Endothelial cell (in vitro differentiated cells): ENCODE measurements around the gene SH2D2A. TPM values are rescaled to one million over a fixed set of nuclear protein-coding genes. Genes with fewer than 3 reads are reported as not detected.

Experiments used
- DNase-seq: peaks from one replicate; pipeline ENCODE4 v3.0.0; 2021; ENCODE audit warnings: low spot score
- H3K27ac Mint-ChIP-seq: one replicate; pipeline ENCODE4 v1.8.0; 2021; ENCODE audit warnings: mixed read lengths, inconsistent platforms; ENCODE audit not compliant: unreplicated experiment
- H3K27me3 Mint-ChIP-seq: one replicate; pipeline ENCODE4 v1.8.0; 2021; ENCODE audit warnings: mild to moderate bottlenecking, moderate library complexity, mixed read lengths, inconsistent platforms; ENCODE audit not compliant: unreplicated experiment
- H3K36me3 Mint-ChIP-seq: one replicate; pipeline ENCODE4 v1.8.0; 2021; ENCODE audit warnings: mild to moderate bottlenecking, low read depth, mixed read lengths, inconsistent platforms; ENCODE audit not compliant: unreplicated experiment
- H3K4me1 Mint-ChIP-seq: one replicate; pipeline ENCODE4 v1.8.0; 2021; ENCODE audit warnings: mild to moderate bottlenecking, mixed read lengths, inconsistent platforms; ENCODE audit not compliant: unreplicated experiment
- H3K4me3 Mint-ChIP-seq: one replicate; pipeline ENCODE4 v1.8.0; 2021; ENCODE audit warnings: mild to moderate bottlenecking, mixed read lengths, inconsistent platforms; ENCODE audit not compliant: unreplicated experiment
- H3K9me3 Mint-ChIP-seq: one replicate; pipeline ENCODE4 v1.8.0; 2021; ENCODE audit warnings: mixed read lengths, inconsistent platforms; ENCODE audit not compliant: unreplicated experiment
- CTCF ChIP-seq: fragments of 200-600 bp; sonication (generic); IDR thresholded peaks from one replicate; pipeline ENCODE4 v1.5.0; 2021; ENCODE audit warnings: antibody characterized with exemption; ENCODE audit not compliant: unreplicated experiment
- total RNA-seq: library from RNA; stranded (reverse); fragmentation: NEBNext Ultra II Directional; extraction: Animal tissue kit (Norgen Biotek cat#: 25700); gene quantifications from one replicate; pipeline ENCODE4 v1.2.1, GENCODE V29; 2021; ENCODE audit not compliant: unreplicated experiment

Gene SH2D2A
- total RNA-seq, 1 donor from 2014 or later: not detected

- peaks cover 13% of the 10 kb centered on the region for H3K4me1 Mint-ChIP-seq
- no peaks in the 10 kb centered on the region for H3K36me3 Mint-ChIP-seq
- H3K4me3 Mint-ChIP-seq: no peak overlapping the region
- DNase-seq: no peak
- no peak for TF ChIP-seq CTCF
- H3K27me3 Mint-ChIP-seq: peaks cover 42% of the 10 kb centered on the region
- no peak overlapping the region for H3K27ac Mint-ChIP-seq
- no peaks in the 10 kb centered on the region for H3K9me3 Mint-ChIP-seq
Observed at GRCh38 chr1:156848461-156849150, 32.0 kb upstream of the SH2D2A start.

GRCh38 chr1:156847591-156848460 is 31.2 kb upstream of the SH2D2A start:
- DNase-seq: no peak
- H3K27ac Mint-ChIP-seq: peak overlapping the region; percentile 21
- no peak overlapping the region for H3K4me3 Mint-ChIP-seq
- H3K27me3 Mint-ChIP-seq: peaks cover 42% of the 10 kb centered on the region
- peaks cover 13% of the 10 kb centered on the region for H3K4me1 Mint-ChIP-seq
- H3K9me3 Mint-ChIP-seq: no peaks in the 10 kb centered on the region
- H3K36me3 Mint-ChIP-seq: no peaks in the 10 kb centered on the region
- TF ChIP-seq CTCF: no peak

DNA sequence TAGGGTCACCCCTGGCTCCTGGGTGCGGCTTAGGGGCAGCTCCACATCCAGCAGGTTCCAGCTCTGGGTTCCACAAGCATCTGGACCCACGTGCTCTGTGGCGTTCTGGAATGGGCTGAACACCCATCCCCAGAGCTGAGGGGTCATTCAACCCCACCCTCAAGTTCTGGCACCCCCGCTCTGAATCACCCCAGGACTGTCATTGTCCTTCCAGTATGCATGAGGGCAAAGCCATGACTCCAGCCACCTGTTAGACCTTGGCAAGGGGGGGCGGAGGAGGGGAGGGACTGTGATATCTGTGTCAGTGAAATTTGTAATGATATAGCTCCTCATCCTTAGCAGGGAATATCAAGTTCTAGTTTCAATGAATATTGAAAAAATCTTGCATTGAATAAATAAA is 30.0 kb upstream of the SH2D2A start:
- Mint-ChIP-seq H3K27me3 (peaks cover 49% of the 10 kb centered on the region), H3K36me3 (no peaks in the 10 kb centered on the region), H3K4me1 (peaks cover 13% of the 10 kb centered on the region), H3K4me3 (no peak overlapping the region), H3K9me3 (no peaks in the 10 kb centered on the region), H3K27ac (no peak overlapping the region)
- no peak for TF ChIP-seq CTCF
- no peak for DNase-seq

DNA sequence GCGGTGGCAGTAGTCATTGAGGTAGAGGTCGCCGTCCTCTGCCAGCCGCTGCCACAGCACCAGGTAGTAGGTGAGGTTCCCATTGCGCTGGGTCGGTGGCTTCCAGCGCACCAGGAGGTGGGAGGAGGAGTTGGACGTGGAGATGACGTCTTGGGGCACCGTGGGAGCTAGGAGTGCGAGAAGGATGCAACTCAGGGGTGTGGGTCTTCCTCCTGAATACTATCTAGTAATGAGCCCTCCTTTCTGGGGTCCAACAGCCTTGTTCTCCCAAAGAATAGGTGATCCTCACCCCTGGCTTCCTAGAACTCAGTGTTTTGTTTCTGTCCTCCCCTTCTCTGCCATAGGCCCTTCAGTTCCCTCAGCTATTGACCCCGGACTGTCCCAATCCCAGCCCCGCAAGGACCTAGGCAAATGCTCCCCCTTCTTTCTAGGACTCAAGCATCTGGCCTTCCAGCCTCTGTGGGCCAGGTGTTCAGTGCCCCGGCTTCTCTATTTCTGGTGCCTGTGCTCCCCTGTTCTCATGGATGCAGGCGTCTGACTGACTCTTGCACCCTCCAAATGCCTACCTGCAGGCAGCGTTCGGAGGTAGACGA is 29.4 kb upstream of the SH2D2A start:
- Mint-ChIP-seq H3K27ac (no peak overlapping the region), H3K9me3 (no peaks in the 10 kb centered on the region), H3K36me3 (no peaks in the 10 kb centered on the region), H3K4me3 (no peak overlapping the region), H3K27me3 (peaks cover 45% of the 10 kb centered on the region), H3K4me1 (peaks cover 13% of the 10 kb centered on the region)
- no peak for DNase-seq
- TF ChIP-seq CTCF: no peak
